Stimulated activated CD8-positive, alpha-beta memory T cell treated with anti-CD3 and anti-CD28 coated beads, Interleukin-4, amount 100 ng/mL, for 1 hour (primary cell): ENCODE results near the gene INO80.

Source experiments
- DNase-seq, 2 donors: peaks; one replicate each; pipeline ENCODE4 v3.0.0-alpha.2; 2020; ENCODE audit warnings: low read depth in 2 of 2, low spot score in 1 of 2

INO80 gene

GRCh38 chr15:41006479-41006878 lies 109.6 kb downstream of the INO80 start:
- no peak for DNase-seq

- no peak for DNase-seq
These were observed 111.6 kb downstream of the INO80 start for GRCh38 chr15:41004490-41004889.

- DNase-seq: no peak
These were observed 114.4 kb downstream of the INO80 start for GRCh38 chr15:41001524-41002214.

DNA sequence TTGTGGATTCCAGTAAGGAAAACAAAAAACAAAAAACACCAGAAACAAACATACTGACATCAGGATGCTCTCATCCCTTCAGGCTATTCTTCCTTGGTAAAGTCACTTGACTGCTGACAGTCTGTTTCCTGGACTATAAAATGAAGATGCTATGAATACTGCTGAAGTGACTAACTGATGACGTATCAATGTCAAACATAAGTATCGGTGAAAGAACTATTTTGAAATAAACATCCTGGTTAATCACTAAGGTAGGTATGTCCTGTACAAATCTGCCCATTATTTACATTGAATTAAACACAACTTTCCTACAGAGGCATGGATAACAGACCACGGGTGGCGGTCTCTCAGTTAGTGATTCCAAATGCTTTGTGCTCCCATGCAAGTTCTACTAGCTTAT lies 116.9 kb downstream of the INO80 start:
- no peak for DNase-seq

- no peak for DNase-seq
These were observed 120.4 kb downstream of the INO80 start for GRCh38 chr15:40995656-40996055.

DNA sequence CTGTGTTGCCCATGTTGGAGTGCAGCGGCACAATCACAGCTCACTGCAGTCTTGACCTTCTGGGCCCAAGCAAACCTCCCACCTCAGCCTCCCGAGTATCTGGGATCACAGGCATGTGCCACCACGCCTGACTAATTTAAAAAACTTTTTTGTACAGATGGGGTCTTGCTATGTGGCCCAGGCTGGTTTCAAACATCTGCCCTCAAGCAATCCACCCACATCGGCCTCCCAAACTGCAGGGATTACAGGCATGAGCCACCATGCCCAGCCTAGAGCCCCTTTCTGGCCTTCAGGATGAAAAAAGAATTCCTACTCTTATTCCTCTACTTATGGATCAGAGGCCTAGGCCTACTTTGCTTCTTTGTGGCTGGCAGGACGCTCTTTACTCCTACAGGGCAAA lies 123.3 kb downstream of the INO80 start:
- DNase-seq: no peak

DNA sequence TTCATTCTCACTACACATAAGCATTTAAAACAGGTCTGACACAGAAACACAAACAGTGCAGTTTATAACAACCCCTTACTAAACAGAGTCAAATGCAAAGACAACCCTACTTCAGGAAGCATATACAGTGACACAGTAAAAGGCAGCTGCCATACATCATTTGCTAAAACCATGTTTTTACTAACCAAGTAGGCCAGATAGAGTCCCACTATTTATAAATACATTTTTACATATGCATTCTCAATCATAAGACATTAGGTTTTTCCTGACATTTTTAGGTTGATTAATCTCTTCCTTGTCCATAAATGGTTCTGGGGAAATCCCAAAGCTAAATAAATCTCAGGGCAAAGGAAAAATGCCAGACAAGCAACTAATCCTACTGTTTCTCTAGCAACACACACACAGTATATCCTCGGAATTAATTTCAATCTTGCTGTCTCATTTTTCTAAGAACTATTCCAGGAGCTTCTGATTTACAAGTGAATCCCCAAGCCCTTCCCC lies 123.8 kb downstream of the INO80 start:
- no peak for DNase-seq

GRCh38 chr15:40991355-40991754 lies 124.7 kb downstream of the INO80 start:
- DNase-seq: no peak

DNA sequence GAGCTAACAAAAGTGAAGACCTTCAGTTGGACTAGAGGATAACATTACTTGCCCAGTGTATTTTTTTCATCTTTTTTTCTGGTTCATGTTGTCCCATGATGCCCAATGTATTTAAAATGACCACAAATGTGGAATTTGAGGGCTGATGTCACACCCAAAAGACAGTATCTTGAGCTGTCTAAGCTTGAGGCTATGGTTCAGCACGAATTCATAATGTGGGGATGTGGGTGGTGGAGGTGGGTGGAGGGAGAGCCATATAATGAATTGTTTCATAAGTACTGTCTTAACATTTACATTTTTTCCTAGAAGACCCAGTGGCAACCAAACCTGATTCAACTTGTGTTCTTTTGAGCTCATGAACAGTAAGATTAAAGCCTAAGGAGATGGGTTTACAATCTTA lies 125.3 kb downstream of the INO80 start:
- no peak for DNase-seq

- DNase-seq: no peak
These were observed 126.0 kb downstream of the INO80 start for GRCh38 chr15:40990080-40990479.

- no peak for DNase-seq
These were observed 127.9 kb downstream of the INO80 start for GRCh38 chr15:40988156-40988555.

GRCh38 chr15:40986820-40987219 lies 129.3 kb downstream of the INO80 start:
- DNase-seq: no peak

GRCh38 chr15:40985541-40986330 lies 130.3 kb downstream of the INO80 start:
- DNase-seq: no peak

- DNase-seq: no peak
These were observed 131.1 kb downstream of the INO80 start for GRCh38 chr15:40984964-40985363.

- no peak for DNase-seq
These were observed 131.7 kb downstream of the INO80 start for GRCh38 chr15:40984406-40984805.

- DNase-seq: no peak
These were observed 133.2 kb downstream of the INO80 start for GRCh38 chr15:40982855-40983254.

- no peak for DNase-seq
These were observed 134.9 kb downstream of the INO80 start for GRCh38 chr15:40981186-40981585.

DNA sequence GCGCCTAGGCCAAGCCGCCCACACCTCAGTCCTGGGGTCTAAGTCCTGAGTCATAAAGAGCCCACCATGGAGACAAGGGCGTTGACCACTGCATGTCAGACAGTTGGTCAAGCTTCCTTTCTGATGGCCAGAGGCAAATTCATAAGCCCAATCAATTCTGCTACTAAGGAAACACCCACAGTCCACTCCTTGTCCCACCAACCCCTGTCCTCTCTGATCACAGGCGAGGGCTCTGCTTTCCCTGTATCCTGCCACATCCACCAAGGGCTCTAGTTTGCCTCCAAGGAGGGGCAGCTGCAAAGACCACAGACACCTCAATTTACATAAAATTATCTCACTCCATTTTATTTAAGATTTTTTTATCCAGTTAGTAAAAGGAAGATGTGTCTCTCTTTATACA lies 137.5 kb downstream of the INO80 start:
- DNase-seq: no peak

- DNase-seq: no peak
These were observed 137.9 kb downstream of the INO80 start for GRCh38 chr15:40978141-40978540.

DNA sequence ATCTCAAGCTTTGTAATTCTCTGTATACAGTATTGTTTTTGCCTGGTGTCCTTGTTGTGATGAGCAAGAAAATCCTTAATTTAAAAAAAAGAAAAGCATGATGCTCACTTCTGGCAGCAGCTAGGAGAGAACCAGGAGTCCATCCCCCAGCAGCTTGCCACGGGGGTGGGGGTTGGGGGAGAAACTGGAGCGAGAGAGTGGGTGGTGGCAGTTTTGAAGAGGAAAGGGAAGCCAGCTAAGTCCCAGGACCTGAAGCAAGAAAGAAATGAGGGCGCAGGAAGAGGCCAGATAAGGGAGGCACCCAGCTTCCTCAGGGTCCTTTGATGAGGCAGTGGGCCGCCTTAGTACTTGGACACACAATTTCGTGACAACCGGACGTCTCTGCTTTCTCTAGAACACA lies 139.3 kb downstream of the INO80 start:
- no peak for DNase-seq

DNA sequence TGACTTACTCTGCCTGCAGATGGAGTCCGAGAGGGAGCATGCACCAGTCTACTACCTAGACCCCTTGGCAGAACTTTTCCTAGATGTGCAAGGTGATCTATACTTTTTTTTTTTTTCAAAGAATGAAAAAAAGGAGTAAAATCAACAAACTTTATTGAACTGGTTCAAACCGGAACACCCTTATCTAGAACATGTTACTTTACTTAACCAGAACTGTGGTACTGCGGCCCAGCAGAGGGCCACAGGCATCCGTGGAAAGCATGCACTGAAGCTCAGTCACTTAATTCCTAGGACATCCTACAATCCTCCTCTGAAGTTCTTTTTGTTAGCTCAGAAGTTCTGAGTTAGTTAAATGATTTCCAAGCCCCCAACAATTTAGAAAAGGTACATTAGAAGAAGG lies 141.2 kb downstream of the INO80 start:
- DNase-seq: no peak

GRCh38 chr15:40969363-40969762 lies 146.7 kb downstream of the INO80 start:
- DNase-seq: no peak
